Measurements from ENCODE around the gene ZNF626. TPM values are rescaled to one million over a fixed set of nuclear protein-coding genes. Genes with fewer than 3 reads are reported as not detected.

The ZNF626 gene
- 4.1 and 5.3 TPM in 2 replicates for total RNA-seq (2014; rRNA removed; shearing (Covaris generic))

DNA sequence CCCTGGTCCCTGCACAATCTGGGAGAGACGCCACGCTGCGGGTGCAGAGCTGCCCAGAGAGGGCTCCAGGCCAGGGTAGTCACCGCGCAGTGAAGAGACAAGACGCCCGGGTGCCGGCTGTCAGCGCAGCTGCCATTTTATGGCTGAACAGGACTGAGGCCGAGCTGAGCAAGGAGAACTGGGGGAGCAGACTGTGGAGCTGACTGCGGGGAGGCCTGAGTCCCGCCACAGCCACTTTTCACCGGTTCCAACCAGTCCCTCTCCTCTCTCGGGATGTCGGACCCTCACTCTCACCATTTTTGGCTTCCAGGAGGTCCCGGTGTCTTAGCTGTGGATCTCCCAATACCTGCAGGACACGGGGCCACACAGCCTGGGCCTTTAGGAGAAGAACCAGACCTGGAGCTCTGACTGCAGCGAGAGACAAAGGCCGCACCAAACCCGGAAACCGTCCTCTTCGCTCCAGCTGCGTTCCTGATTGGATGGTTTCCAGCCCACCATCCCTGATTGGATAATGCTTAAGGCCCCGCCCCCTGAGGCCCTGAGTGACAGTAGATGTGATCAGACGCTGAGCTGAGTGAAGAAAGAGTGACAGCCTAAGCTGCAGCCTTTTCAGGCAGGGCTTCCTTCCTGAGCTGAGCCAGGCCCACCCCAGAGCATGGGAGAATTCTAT lies at the start of gene ZNF626:
Gene ZNF626, minus strand, starts transcription at position 422 of the 670 bp plus-strand sequence. Its CDS starts 125 bp downstream, at position 297.

Other genes with a start within 250 kb of the ZNF626 start
- gene ZNF737, start 95.8 kb downstream of the ZNF626 start, total RNA-seq (2014; rRNA removed; shearing (Covaris generic)) = 3.2 and 8.6 TPM in 2 replicates
- gene ZNF66, start 114.7 kb upstream of the ZNF626 start, total RNA-seq (2014; rRNA removed; shearing (Covaris generic)) = 1.4 and 2.4 TPM in 2 replicates